Measurements from ENCODE around the gene ZNF335.
"Not testable (repeated sequence)": the region's sequence is repeated elsewhere in the genome, so short reads cannot be mapped to it uniquely, and the experiment has no call there.

The ZNF335 gene

DNA sequence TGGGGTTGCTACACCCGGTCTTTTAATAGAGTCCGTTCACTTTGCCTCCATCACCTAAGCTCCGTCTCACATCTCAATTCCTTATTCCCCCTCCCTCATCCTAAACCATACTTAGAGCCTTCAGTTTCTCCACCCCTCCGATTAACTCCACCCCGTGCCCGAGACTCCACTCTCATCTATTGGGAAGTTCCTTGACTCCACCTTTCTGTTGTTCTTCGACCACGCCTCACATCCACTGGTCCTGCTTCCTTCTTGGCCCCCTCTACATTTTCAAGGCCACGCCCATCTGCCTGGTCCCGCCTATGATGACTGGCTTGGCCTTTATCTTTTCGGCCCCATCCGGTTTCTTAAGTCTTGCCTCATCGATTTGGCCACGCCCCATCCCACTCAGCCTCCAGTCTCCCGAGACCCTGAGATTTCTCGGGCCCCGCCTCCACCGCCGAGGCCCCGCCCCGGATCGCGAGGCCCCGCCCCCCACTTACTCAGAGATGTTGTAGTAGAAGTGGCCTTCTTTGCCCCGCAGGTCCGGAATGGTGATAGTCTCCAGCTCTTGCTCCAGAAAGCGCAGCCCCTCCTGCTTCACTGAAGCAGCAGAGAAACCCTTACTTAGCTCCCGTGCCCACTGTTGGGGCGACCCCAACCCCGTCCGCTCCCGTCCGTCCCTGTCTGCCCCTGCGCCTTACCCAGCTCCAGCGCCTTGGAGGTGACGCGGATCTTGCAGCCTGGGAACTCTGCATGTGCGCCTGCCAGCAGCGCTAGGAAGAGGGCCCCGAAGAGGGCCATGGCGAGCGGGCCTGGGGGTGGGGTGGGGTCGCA is 61.1 kb downstream of the ZNF335 start:
- peak; percentile 94 to 98 for DNase-seq (ENCODE audit: low read depth in 2 of 2)

DNA sequence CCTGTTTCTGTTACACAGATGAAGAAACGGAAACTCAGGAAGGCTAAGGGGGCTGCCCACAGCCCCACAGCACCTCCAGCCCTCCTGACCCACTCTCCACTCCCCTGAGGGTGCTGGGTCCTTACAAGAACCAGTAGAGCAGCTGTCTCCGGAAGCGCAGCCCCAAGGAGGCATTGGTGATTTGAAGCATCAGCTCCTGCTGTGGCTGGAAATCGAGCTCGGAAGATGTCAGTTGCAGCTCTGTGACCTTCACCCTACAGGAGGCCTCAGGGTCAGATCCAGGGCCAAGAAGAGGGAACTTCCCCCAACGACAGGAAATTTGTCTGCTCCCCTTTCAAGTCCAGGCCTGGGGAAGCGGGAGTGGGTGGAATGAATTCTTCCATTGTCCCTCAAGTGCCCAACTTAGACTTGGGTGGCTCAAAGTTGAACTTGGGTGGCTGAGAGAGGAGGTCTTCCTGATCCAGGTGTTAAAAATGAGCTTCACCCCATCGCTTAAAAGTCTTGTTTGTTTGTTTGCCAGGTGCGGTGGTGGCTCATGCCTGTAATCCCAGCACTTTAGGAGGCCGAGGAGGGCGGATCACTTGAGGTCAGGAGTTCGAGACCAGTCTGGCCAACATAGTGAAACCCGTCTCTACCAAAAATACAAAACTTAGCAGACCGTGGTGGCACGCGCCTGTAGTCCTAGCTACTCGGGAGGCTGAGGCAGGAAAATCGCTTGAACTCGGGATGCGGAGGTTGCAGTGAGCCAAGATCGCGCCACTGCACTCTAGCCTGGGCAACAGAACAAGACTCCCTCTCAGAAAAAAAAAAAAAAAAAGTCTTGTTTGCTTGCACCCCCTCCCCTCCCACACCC is 62.0 kb downstream of the ZNF335 start:
- DNase-seq (ENCODE audit: low read depth in 2 of 2), result no peak

DNA sequence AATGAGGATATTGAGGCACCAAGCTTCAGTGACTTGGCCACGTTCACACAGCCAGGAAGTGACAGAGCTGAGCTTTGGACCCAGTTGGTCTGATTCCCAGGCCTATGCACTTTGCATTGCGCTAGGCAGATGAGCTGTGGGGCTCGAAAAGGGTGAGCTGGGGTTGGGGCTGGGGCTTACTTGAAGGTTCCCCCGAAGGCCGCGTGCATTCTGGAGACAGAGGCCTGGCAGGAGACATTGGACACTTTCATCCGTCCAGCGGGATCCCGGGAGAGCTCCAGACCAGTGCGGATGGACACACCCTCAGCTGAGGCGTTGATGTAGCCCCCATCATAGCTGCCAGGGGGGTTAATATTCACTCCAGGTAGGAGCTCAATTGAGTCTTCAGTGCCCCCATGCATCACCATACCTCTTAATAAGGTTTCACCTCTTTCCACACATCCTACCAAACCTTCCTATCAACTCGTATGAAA is 62.6 kb downstream of the ZNF335 start:
- DNase-seq (ENCODE audit: low read depth in 2 of 2), result no peak

GRCh38 chr20:45908084-45908483 is 63.9 kb downstream of the ZNF335 start:
- no peak for DNase-seq (ENCODE audit: low read depth in 2 of 2)

- DNase-seq (ENCODE audit: low read depth in 2 of 2), result no peak
These were observed 64.6 kb downstream of the ZNF335 start for GRCh38 chr20:45907219-45907948.

DNA sequence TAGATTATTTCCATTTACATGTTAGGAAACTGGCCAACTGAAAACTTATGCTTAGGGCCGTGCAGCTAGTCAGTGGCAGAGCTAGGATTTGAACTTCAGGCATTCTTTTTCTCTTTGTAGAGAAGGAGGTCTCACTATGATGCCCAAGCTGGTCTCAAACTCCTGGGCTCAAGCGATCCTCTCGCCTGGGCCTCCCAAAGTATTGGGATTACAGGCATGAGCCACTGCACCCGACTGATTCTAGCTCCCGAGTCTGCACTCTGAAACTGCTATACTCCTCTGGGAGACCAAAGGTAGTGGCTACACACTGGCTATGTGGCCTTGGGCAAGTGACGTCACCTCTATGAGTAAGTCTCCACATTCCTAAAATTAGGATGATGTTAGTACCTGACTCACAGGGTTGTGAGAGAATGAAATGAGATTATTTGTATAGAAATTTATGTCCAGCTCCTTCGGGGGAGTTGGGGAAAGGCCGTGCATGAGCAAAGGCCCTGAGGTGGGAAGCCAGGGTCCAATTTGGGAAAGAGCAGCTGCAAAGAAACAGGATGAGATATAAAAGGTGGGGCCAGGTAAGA is 66.4 kb downstream of the ZNF335 start:
- DNase-seq (ENCODE audit: low read depth in 2 of 2), result no peak

DNA sequence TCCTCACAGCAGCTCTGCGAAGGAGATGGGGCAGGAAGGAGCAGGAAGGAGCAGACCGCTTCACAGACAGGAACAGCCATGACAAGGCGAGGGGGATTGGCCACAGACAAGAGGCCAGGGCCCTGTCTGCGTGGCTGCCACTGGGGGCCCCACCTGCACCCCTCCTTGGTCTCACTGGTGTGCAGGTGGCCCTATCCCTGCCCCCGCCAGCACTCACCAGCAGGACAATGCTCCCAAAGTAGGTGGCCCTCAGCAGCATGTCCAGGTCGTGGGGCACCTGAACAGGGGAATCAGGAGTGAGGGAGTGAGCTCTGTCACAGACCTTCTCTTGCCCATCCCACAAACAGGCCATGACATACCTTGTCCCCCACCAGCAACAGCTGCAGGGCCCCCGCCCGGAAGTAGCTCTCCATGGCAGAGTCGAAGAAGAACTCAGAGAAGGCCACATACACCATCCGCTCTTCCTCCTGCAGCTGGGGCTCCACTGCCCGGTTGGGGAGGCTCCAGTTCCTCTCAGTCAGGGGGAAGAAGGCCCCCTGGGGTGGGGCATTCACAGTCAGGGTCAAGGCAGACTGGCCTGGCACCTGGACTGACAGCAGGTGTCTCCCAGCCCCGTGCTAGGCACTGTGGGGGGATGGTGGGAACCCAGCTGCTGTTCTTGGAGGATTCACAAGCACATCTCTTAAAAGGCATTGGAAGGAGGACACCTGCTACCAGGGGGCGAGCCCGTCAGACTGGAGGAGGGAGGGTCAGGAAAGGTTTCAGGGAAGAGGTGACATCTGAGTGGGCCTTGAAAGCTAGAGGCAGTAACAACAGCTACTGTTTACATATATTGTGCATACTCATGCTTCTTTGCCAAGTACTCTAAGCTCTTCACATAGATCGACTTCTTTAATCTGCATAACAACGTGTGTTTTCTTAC is 67.2 kb downstream of the ZNF335 start:
- DNase-seq (ENCODE audit: low read depth in 2 of 2), result no peak

- DNase-seq (ENCODE audit: low read depth in 2 of 2), result no peak
These were observed 69.8 kb downstream of the ZNF335 start for GRCh38 chr20:45902199-45902701.

- not testable (repeated sequence) for DNase-seq (ENCODE audit: low read depth in 2 of 2)
These were observed 70.7 kb downstream of the ZNF335 start for GRCh38 chr20:45901332-45901731.

- no peak for DNase-seq (ENCODE audit: low read depth in 2 of 2)
These were observed 72.8 kb downstream of the ZNF335 start for GRCh38 chr20:45899046-45899835.
